Stimulated activated CD4-positive, alpha-beta T cell treated with anti-CD3 and anti-CD28 coated beads, Interleukin-2, amount 100 ng/mL, for 24 hours (primary cell): ENCODE data around the gene LITAF.
A peak's percentile ranks its signal among the peaks of the same experiment; 100 is the strongest.

Experiments used
- DNase-seq, 2 donors: peaks; one replicate each; pipeline ENCODE4 v3.0.0-alpha.2; 2020

Gene LITAF

GRCh38 chr16:11586856-11587642 lies at the start of gene LITAF:
Gene LITAF, minus strand, starts transcription at chr16:11586919. Its CDS starts 30,189 bp downstream, at chr16:11556730.
- DNase-seq: peak; percentile 69 to 71

- no peak for DNase-seq
Measured at GRCh38 chr16:11636172-11636721, 49.5 kb upstream of the LITAF start.

GRCh38 chr16:11635679-11636171 lies 49.0 kb upstream of the LITAF start:
- DNase-seq: no peak

- DNase-seq: no peak
Measured at GRCh38 chr16:11635113-11635652, 48.5 kb upstream of the LITAF start.

GRCh38 chr16:11634312-11634711 lies 47.6 kb upstream of the LITAF start:
- no peak for DNase-seq

- no peak for DNase-seq
Measured at GRCh38 chr16:11633113-11633512, 46.4 kb upstream of the LITAF start.

GRCh38 chr16:11632455-11632939 lies 45.8 kb upstream of the LITAF start:
- DNase-seq: no peak

GRCh38 chr16:11631214-11631613 lies 44.5 kb upstream of the LITAF start:
- DNase-seq: no peak

GRCh38 chr16:11630768-11631056 lies 44.0 kb upstream of the LITAF start:
- no peak for DNase-seq

GRCh38 chr16:11630046-11630767 lies 43.5 kb upstream of the LITAF start:
- no peak for DNase-seq

GRCh38 chr16:11629071-11630030 lies 42.6 kb upstream of the LITAF start:
- DNase-seq: no peak

GRCh38 chr16:11627822-11628457 lies 41.2 kb upstream of the LITAF start:
- DNase-seq: peak in 1 of 2 donors; percentile 35

GRCh38 chr16:11627292-11627663 lies 40.6 kb upstream of the LITAF start:
- DNase-seq: no peak

GRCh38 chr16:11626657-11627291 lies 40.1 kb upstream of the LITAF start:
- DNase-seq: no peak

GRCh38 chr16:11625769-11626168 lies 39.0 kb upstream of the LITAF start:
- DNase-seq: no peak

- DNase-seq: no peak
Measured at GRCh38 chr16:11624636-11625607, 38.2 kb upstream of the LITAF start.

- DNase-seq: no peak
Measured at GRCh38 chr16:11624205-11624604, 37.5 kb upstream of the LITAF start.

GRCh38 chr16:11621920-11622651 lies 35.4 kb upstream of the LITAF start:
- DNase-seq: peak; percentile 30 to 39

- no peak for DNase-seq
Measured at GRCh38 chr16:11621539-11621919, 34.8 kb upstream of the LITAF start.
